Breast epithelium (tissue), 3 donors: ENCODE data around the gene AHCTF1.

ENCODE experiments used
- POLR2A ChIP-seq: fragments of 450-650 bp; IDR thresholded peaks from one replicate; pipeline ENCODE4 v1.6.1; 2016; ENCODE audit warnings: antibody characterized with exemption, mild to moderate bottlenecking, moderate library complexity
- POLR2AphosphoS5 ChIP-seq, 3 donors: sonication (generic); formaldehyde crosslinking; IDR thresholded peaks; one replicate each; pipeline ENCODE4 v1.6.1; 2017; ENCODE audit warnings: antibody characterized with exemption in 3 of 3
- TF ChIP-seq, protein P1 (sequence below), 3 donors: fragments of 450-650 bp; IDR thresholded peaks; one replicate each; pipeline ENCODE4 v1.5.1; 2016 to 2017; ENCODE audit warnings: antibody characterized with exemption in 3 of 3, mild to moderate bottlenecking in 3 of 3, moderate library complexity in 3 of 3

- TF ChIP-seq, protein P1, sequence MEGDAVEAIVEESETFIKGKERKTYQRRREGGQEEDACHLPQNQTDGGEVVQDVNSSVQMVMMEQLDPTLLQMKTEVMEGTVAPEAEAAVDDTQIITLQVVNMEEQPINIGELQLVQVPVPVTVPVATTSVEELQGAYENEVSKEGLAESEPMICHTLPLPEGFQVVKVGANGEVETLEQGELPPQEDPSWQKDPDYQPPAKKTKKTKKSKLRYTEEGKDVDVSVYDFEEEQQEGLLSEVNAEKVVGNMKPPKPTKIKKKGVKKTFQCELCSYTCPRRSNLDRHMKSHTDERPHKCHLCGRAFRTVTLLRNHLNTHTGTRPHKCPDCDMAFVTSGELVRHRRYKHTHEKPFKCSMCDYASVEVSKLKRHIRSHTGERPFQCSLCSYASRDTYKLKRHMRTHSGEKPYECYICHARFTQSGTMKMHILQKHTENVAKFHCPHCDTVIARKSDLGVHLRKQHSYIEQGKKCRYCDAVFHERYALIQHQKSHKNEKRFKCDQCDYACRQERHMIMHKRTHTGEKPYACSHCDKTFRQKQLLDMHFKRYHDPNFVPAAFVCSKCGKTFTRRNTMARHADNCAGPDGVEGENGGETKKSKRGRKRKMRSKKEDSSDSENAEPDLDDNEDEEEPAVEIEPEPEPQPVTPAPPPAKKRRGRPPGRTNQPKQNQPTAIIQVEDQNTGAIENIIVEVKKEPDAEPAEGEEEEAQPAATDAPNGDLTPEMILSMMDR (IDR thresholded peaks at IDR 0.05): no peak
- TF ChIP-seq POLR2AphosphoS5 (IDR thresholded peaks at IDR 0.05) (no peak), POLR2A (no peak)
Observed at GRCh38 chr1:246803883-246804282, 127.9 kb downstream of the AHCTF1 start.
